ENCODE data around the gene DALRD3. TPM values are rescaled to one million over a fixed set of nuclear protein-coding genes. Genes with fewer than 3 reads are reported as not detected.
A peak's percentile ranks its signal among the peaks of the same experiment; 100 is the strongest.

The DALRD3 gene
- total RNA-seq, 2 experiments from 2014 or later: 20.2 to 22.8 TPM

DNA sequence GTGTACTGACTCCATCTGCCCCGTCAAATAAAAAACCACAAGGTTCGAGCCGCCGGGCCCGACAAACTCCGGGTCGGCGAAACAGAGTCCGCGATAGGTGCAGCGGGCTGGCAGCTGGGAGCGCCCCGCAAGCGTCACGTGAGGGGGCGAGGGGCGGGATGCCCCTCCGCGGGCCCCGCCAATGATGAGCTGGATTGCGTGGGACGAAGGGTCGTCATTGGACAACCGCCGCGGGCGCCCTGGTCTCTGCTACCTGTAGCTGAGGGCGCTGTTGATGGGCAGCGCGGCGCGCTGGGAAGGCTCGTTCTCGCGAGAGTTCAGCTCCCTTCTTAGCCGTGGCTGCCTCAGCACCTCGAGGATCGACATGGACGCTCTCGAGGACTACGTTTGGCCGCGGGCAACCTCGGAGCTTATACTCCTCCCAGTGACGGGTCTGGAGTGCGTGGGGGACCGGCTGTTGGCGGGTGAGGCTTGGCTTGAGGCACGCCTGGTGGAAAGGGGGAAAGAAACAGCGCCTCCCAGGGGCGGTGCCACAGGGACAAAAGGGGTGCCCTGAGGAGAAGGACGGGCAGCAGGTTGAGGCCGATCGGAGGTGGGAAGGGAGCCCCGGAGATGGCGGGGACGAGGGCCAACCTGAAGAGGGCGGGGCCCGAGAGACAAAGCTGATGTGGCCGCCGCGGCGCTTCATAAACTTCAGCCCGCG is 11.2 kb downstream of the DALRD3 start, which contains the start of gene WDR6:
Gene WDR6, plus strand, starts transcription at position 324 of the 703 bp plus-strand sequence. Its CDS starts 41 bp downstream, at position 365.
- POLR2A ChIA-PET: interaction anchor here (0.6 to 7.1 kb wide), 16 partner anchors 10 to 333 kb away, joined by 3 to 200 read pairs (median 6); partner anchors contain the start of genes ARIH2, DALRD3, IMPDH2 and NDUFAF3
- DNase-seq (peak; percentile 99), ATAC-seq (peak; percentile 87)
- Mint-ChIP-seq H3K27ac (peak within 1 kb of the TSS; percentile 98), H3K9me3 (no peaks in the 10 kb centered on the region), H3K4me1 (ENCODE audit: low read depth) (peaks cover 16% of the 10 kb centered on the region), H3K27me3 (no peaks in the 10 kb centered on the region), H3K36me3 (ENCODE audit: low read depth) (peaks cover 18% of the 10 kb centered on the region), H3K4me3 (peak within 1 kb of the TSS; percentile 91)
- intact Hi-C loops (cut with micrococcal nuclease): no loop called here
- CTCF ChIA-PET: interaction anchor here (0.8 to 4.2 kb wide), 13 partner anchors 9 to 442 kb away, joined by 3 to 45 read pairs (median 5); partner anchors contain the start of genes DALRD3, IMPDH2, NDUFAF3 and P4HTM
- TF ChIP-seq, protein P1, sequence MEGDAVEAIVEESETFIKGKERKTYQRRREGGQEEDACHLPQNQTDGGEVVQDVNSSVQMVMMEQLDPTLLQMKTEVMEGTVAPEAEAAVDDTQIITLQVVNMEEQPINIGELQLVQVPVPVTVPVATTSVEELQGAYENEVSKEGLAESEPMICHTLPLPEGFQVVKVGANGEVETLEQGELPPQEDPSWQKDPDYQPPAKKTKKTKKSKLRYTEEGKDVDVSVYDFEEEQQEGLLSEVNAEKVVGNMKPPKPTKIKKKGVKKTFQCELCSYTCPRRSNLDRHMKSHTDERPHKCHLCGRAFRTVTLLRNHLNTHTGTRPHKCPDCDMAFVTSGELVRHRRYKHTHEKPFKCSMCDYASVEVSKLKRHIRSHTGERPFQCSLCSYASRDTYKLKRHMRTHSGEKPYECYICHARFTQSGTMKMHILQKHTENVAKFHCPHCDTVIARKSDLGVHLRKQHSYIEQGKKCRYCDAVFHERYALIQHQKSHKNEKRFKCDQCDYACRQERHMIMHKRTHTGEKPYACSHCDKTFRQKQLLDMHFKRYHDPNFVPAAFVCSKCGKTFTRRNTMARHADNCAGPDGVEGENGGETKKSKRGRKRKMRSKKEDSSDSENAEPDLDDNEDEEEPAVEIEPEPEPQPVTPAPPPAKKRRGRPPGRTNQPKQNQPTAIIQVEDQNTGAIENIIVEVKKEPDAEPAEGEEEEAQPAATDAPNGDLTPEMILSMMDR (IDR thresholded peaks at IDR 0.05): no peak

DNA sequence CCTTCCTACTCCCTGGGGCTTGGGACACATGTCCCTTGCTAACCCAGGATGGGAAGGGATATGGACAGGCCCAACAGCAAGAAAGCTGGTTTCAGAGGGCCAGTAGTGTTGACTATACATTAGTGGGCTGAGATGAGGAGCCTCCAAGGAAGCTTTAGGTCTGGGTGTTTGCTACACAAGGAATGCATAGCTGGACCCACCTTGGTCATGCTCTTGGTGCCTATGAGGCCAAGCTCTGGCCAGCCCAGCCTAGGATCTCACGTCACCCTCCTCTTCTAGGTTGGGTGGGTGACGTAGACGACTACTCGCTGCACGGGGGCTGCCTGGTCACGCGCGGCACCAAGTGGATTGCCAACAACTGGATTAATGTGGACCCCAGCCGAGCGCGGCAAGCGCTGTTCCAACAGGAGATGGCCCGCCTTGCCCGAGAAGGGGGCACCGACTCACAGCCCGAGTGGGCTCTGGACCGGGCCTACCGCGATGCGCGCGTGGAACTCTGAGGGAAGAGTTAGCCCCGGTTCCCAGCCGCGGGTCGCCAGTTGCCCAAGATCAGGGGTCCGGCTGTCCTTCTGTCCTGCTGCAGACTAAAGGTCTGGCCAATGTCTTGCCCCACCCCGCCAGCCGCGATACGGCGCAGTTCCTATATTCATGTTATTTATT is 11.8 kb downstream of the DALRD3 start:
- DNase-seq: no peak
- no peaks in the 10 kb centered on the region for H3K27me3 Mint-ChIP-seq

DNA sequence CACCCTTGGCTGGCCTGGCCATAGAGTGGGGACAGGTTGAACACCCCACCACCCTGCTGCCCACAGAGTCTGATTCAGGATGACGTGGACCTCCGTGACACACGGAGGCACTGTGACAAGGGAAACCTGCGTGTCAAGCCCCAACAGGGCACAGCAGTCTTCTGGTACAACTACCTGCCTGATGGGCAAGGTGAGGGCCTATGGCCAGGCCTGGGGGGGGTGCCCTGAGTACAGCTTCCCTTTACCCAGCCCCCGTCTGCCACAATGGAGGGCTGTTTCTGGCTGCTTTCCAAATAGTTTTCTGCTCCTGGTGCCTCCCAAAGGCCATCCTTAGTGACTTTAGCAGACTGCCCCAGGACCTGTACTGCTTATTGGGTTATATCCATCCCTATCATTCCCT is 12.4 kb downstream of the DALRD3 start:
- POLR2A ChIA-PET: interaction anchor here (2.1 to 7.1 kb wide), 5 partner anchors 9 to 23 kb away, joined by 13 to 200 read pairs (median 27); partner anchors contain the start of genes DALRD3, IMPDH2, NDUFAF3 and P4HTM
- peak overlapping the region; percentile 91 for H3K4me3 Mint-ChIP-seq
- DNase-seq: no peak
- no peaks in the 10 kb centered on the region for H3K9me3 Mint-ChIP-seq
- no peak overlapping the region for H3K27ac Mint-ChIP-seq
- TF ChIP-seq, protein P1 (IDR thresholded peaks at IDR 0.05): no peak
- CTCF ChIA-PET: interaction anchor here (0.6 to 4.2 kb wide), 2 partner anchors 14 to 18 kb away, joined by 3 to 45 read pairs; partner anchors contain the start of genes DALRD3 and NDUFAF3
- peaks cover 10% of the 10 kb centered on the region for H3K36me3 Mint-ChIP-seq (ENCODE audit: low read depth)
- intact Hi-C loops (cut with micrococcal nuclease): no loop called here
- H3K27me3 Mint-ChIP-seq: no peaks in the 10 kb centered on the region
- ATAC-seq: no peak
- peaks cover 14% of the 10 kb centered on the region for H3K4me1 Mint-ChIP-seq (ENCODE audit: low read depth)

More for the DNA sequence above, 11.8 kb downstream of the DALRD3 start:
- Mint-ChIP-seq H3K4me3 (peak overlapping the region; percentile 91), H3K36me3 (ENCODE audit: low read depth) (peaks cover 11% of the 10 kb centered on the region), H3K27ac (peak overlapping the region; percentile 98), H3K9me3 (no peaks in the 10 kb centered on the region), H3K4me1 (ENCODE audit: low read depth) (peaks cover 14% of the 10 kb centered on the region)
- ATAC-seq: no peak
- POLR2A ChIA-PET: interaction anchor here (0.6 to 7.1 kb wide), 14 partner anchors 9 to 334 kb away, joined by 3 to 200 read pairs (median 6); partner anchors contain the start of genes ARIH2, DALRD3, IMPDH2 and NDUFAF3
- TF ChIP-seq, protein P1 (IDR thresholded peaks at IDR 0.05): no peak
- intact Hi-C loops (cut with micrococcal nuclease): no loop called here
- CTCF ChIA-PET: interaction anchor here (0.8 to 4.2 kb wide), 12 partner anchors 8 to 443 kb away, joined by 3 to 45 read pairs (median 5); partner anchors contain the start of genes DALRD3, IMPDH2, NDUFAF3 and P4HTM

DNA sequence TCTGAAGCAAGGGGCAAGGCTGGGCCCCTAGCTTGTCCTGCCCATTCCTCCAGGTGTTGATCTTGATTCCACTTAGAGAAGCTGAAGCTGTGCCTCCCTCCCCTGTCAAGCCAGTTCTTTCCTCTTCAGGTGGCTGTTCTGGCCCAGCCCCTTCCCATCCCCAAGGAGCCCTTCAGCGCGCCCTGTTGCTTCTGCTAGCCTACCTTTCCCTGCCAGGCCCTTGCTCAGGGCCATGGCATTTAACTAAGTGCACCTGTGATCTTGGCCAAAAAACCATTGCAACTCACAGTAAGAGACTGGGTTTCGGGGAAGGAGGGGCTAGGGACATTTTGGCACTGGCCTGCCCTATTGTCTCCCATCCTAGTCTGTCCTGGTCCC is 13.1 kb downstream of the DALRD3 start:
- POLR2A ChIA-PET: interaction anchor here (1.2 to 7.1 kb wide), 5 partner anchors 9 to 23 kb away, joined by 3 to 200 read pairs (median 27); partner anchors contain the start of genes DALRD3, IMPDH2, NDUFAF3 and P4HTM
- ATAC-seq: no peak
- Mint-ChIP-seq H3K36me3 (ENCODE audit: low read depth) (peaks cover 10% of the 10 kb centered on the region), H3K27me3 (no peaks in the 10 kb centered on the region), H3K4me3 (no peak overlapping the region), H3K27ac (no peak overlapping the region), H3K4me1 (ENCODE audit: low read depth) (peaks cover 14% of the 10 kb centered on the region), H3K9me3 (no peaks in the 10 kb centered on the region)
- CTCF ChIA-PET: interaction anchor here (1.7 kb wide), 1 partner anchor 17 kb away, joined by 7 read pairs; no protein-coding TSS in a partner anchor
- intact Hi-C loops (cut with micrococcal nuclease): no loop called here
- TF ChIP-seq, protein P1 (IDR thresholded peaks at IDR 0.05): no peak
- DNase-seq: no peak

All from activated CD8-positive, alpha-beta T cell treated with anti-CD3 and anti-CD28 coated beads for 36 hours (primary cell).